OCI-LY1 (cell line): ENCODE results near the gene TMEM130.

Source experiments
- H2AFZ ChIP-seq: fragments of 200-600 bp; sonication (generic), shearing (Covaris generic); 2 replicates; pipeline ENCODE4 v1.6.0; 2014; ENCODE audit warnings: antibody characterized with exemption, mild to moderate bottlenecking, low read length
- H3F3A ChIP-seq: fragments of 200-600 bp; sonication (generic), shearing (Covaris generic); 2 replicates; pipeline ENCODE4 v1.6.0; 2014; ENCODE audit warnings: mild to moderate bottlenecking, antibody characterized with exemption, low read length, moderate library complexity; ENCODE audit not compliant: insufficient read depth
- H3K27ac ChIP-seq: fragments of 200-600 bp; sonication (generic); 2 replicates; pipeline ENCODE4 v1.5.1; 2014; ENCODE audit warnings: low read length, mixed run types, mild to moderate bottlenecking, low read depth; ENCODE audit not compliant: poor library complexity, severe bottlenecking
- H3K27me3 ChIP-seq: fragments of 200-600 bp; sonication (generic); 2 replicates; pipeline ENCODE4 v1.6.0; 2014; ENCODE audit warnings: antibody characterized with exemption, mild to moderate bottlenecking, low read length, moderate library complexity; ENCODE audit not compliant: insufficient read depth
- H3K36me3 ChIP-seq: fragments of 200-600 bp; sonication (generic); 2 replicates; pipeline ENCODE4 v1.6.1; 2014; ENCODE audit warnings: mild to moderate bottlenecking, antibody characterized with exemption, low read length, moderate library complexity, mixed read lengths; ENCODE audit not compliant: insufficient read depth
- H3K4me1 ChIP-seq: fragments of 200-600 bp; sonication (generic); 2 replicates; pipeline ENCODE4 v1.5.1; 2014; ENCODE audit warnings: mild to moderate bottlenecking, low read length, moderate library complexity; ENCODE audit not compliant: insufficient read depth, severe bottlenecking
- H3K4me2 ChIP-seq: fragments of 200-600 bp; sonication (generic), shearing (Covaris generic); 2 replicates; pipeline ENCODE4 v1.6.1; 2014; ENCODE audit warnings: low read length
- H3K4me3 ChIP-seq: fragments of 200-600 bp; sonication (generic); 2 replicates; pipeline ENCODE4 v1.5.1; 2014; ENCODE audit warnings: low read length, low read depth, mild to moderate bottlenecking, mixed read lengths; ENCODE audit not compliant: poor library complexity, severe bottlenecking
- H3K79me2 ChIP-seq: fragments of 200-600 bp; shearing (Covaris generic); 2 replicates; pipeline ENCODE4 v1.6.1; 2016; ENCODE audit warnings: mixed run types, low read length, mixed read lengths; ENCODE audit not compliant: insufficient read depth
- H3K9ac ChIP-seq: fragments of 200-600 bp; sonication (generic), shearing (Covaris generic); 2 replicates; pipeline ENCODE4 v1.6.1; 2014; ENCODE audit warnings: mild to moderate bottlenecking, low read length, mixed read lengths
- H3K9me2 ChIP-seq: fragments of 200-600 bp; sonication (generic), shearing (Covaris generic); 2 replicates; pipeline ENCODE4 v1.6.1; 2014; ENCODE audit warnings: low read depth, mild to moderate bottlenecking, low read length, mixed read lengths
- H3K9me3 ChIP-seq: fragments of 200-600 bp; shearing (Covaris generic); 2 replicates; pipeline ENCODE4 v1.6.1; 2014; ENCODE audit warnings: low read length, mixed read lengths
- H4K20me1 ChIP-seq: fragments of 200-600 bp; sonication (generic), shearing (Covaris generic); 2 replicates; pipeline ENCODE4 v1.6.0; 2016; ENCODE audit warnings: mild to moderate bottlenecking, low read length; ENCODE audit not compliant: insufficient read depth
- CTCF ChIP-seq: fragments of 200-600 bp; sonication (generic), shearing (Covaris generic); IDR thresholded peaks from 2 replicates; pipeline ENCODE4 v1.5.1; 2017; ENCODE audit warnings: mild to moderate bottlenecking, antibody characterized with exemption, low read length, moderate library complexity, mixed read lengths
- EZH2 ChIP-seq: fragments of 200-600 bp; sonication (generic), shearing (Covaris generic); IDR thresholded peaks from 2 replicates; pipeline ENCODE4 v1.8.0; 2017; ENCODE audit warnings: borderline replicate concordance, mixed run types, mild to moderate bottlenecking, antibody characterized with exemption, low read length, moderate library complexity, mixed read lengths

Gene TMEM130

GRCh38 chr7:98828368-98828767 is 41.4 kb downstream of the TMEM130 start:
- H3K27ac ChIP-seq, result no peak overlapping the region
- no peaks in the 10 kb centered on the region for H3K4me1 ChIP-seq
- no peak overlapping the region for H2AFZ ChIP-seq
- no peaks in the 10 kb centered on the region for H3K9me3 ChIP-seq
- no peaks in the 10 kb centered on the region for H3K36me3 ChIP-seq
- H3K4me3 ChIP-seq, result no peak overlapping the region
- no peaks in the 10 kb centered on the region for H3K27me3 ChIP-seq
- H3K9me2 ChIP-seq, result no peaks in the 10 kb centered on the region
- no peak overlapping the region for H3K4me2 ChIP-seq
- H3K9ac ChIP-seq, result no peak overlapping the region
- H4K20me1 ChIP-seq, result no peaks in the 10 kb centered on the region
- no peaks in the 10 kb centered on the region for H3F3A ChIP-seq
- no peaks in the 10 kb centered on the region for H3K79me2 ChIP-seq
- TF ChIP-seq CTCF (no peak), EZH2 (no peak)

GRCh38 chr7:98827258-98827657 is 42.6 kb downstream of the TMEM130 start:
- Histone ChIP-seq H3K27ac (no peak overlapping the region), H2AFZ (no peak overlapping the region), H3K9me2 (no peaks in the 10 kb centered on the region), H3K27me3 (no peaks in the 10 kb centered on the region), H4K20me1 (no peaks in the 10 kb centered on the region), H3K9me3 (no peaks in the 10 kb centered on the region), H3K9ac (no peak overlapping the region), H3K36me3 (no peaks in the 10 kb centered on the region), H3K4me1 (no peaks in the 10 kb centered on the region), H3F3A (no peaks in the 10 kb centered on the region), H3K4me2 (no peak overlapping the region), H3K79me2 (no peaks in the 10 kb centered on the region), H3K4me3 (no peak overlapping the region)
- TF ChIP-seq CTCF, result no peak
- TF ChIP-seq EZH2, result no peak

GRCh38 chr7:98826811-98827231 is 43.0 kb downstream of the TMEM130 start:
- no peak overlapping the region for H3K27ac ChIP-seq
- H4K20me1 ChIP-seq, result no peaks in the 10 kb centered on the region
- H3K9me3 ChIP-seq, result no peaks in the 10 kb centered on the region
- H3F3A ChIP-seq, result no peaks in the 10 kb centered on the region
- H3K4me1 ChIP-seq, result no peaks in the 10 kb centered on the region
- H3K4me2 ChIP-seq, result no peak overlapping the region
- no peaks in the 10 kb centered on the region for H3K27me3 ChIP-seq
- no peak overlapping the region for H3K9ac ChIP-seq
- H3K79me2 ChIP-seq, result no peaks in the 10 kb centered on the region
- TF ChIP-seq EZH2 (no peak), CTCF (no peak)
- H3K9me2 ChIP-seq, result no peaks in the 10 kb centered on the region
- no peaks in the 10 kb centered on the region for H3K36me3 ChIP-seq
- no peak overlapping the region for H3K4me3 ChIP-seq
- H2AFZ ChIP-seq, result no peak overlapping the region
